Erythroblast (primary cell): Measurements from ENCODE around the gene ELL3.

ENCODE experiments used
- DNase-seq, 2 experiments: peaks; one replicate each; lab custom pipeline; 2025; lab: John Stamatoyannopoulos, UW
- GATA1 ChIP-seq: IDR thresholded peaks from 2 replicates; pipeline ENCODE4 v1.6.1; 2011; ENCODE audit warnings: low read depth, mild to moderate bottlenecking, control low read depth, low read length, moderate library complexity
- POLR2A ChIP-seq: IDR thresholded peaks from 2 replicates; pipeline ENCODE4 v1.6.1; 2011; ENCODE audit warnings: mild to moderate bottlenecking, low read length

ELL3 gene

GRCh38 chr15:43796566-43796965 is 19.8 kb upstream of the ELL3 start:
- TF ChIP-seq GATA1 = no peak
- TF ChIP-seq POLR2A = no peak
- DNase-seq = no peak

DNA sequence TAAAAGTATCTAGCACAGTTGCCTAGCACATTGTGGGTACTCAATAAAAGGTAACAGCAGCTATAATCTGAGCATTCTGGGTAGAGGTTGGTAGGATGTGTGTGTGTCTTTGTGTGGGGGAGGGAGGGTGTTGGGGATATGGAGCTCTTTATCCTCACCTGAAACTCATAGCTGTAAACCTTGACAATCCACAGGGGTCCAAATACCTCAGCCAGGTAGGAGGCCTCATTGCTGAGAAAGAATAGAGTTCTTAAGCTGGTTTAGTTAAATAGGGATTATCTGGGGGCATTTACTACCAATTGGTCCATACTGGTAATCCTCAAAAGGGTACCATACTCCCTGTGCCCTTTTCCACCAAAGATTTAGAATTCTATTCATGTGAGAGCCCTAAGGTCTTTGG is 19.2 kb upstream of the ELL3 start:
- DNase-seq = no peak
- TF ChIP-seq GATA1 (no peak), POLR2A (no peak)

DNA sequence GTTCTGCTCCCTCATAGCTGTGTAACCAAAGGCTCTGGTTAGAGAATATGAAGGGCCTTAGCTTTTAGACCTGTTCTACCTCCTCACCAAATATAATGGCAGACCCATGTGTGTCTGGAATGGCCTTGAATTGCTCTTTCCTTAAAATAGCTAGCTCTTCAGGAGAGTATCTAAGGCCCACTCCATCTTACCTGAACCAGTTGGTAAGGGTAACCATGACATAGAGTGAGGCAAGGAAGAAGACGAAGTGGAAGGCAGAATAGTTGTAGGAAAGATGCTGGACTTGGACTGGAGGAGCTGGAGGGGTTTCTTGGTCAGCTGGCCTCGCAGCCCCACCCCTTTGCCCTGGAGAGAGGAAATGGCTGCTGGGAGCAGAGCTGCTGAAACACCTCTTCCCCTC is 18.4 kb upstream of the ELL3 start:
- no peak for TF ChIP-seq GATA1
- TF ChIP-seq POLR2A = no peak
- DNase-seq = no peak

DNA sequence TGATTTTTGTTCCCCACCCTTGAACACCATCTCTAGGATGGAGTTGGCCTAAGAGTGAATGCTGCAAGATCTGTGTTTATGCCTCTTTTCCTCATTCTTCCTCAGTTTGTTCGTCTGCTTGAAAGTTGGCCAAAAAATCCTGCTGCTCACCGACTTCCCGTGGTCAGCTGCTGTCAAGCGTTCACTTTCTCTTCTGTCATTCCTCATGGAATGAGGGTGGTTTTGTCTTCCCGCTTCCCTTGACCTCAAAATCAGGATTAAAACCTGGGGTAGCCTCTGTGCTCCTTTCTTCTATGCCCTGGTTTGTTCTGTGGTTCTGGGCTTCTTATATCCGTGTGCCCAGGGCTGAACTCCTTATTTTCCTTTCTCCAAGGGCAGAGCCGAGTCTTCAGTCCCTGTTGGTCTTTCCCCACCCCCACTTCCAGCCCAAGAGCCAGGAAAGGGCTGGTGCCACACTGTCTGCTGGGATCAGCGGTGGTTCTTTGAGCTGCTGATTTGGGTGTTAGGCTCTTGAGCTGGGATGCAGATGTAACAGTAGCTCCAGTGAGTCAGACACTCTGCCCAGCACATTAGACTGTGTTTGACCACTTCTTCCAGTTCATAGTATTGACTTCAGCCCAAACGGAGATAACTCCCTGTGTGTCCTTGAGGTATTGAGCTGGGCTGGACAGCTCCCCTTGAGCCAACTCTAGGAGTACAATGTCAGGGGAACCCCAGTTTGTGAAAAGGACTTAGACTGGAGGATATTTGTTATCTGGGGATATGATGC is 17.7 kb upstream of the ELL3 start:
- TF ChIP-seq POLR2A = no peak
- no peak for TF ChIP-seq GATA1
- peak in 1 of 2 experiments; percentile 27 for DNase-seq

- DNase-seq = no peak
- TF ChIP-seq POLR2A = no peak
Observed at GRCh38 chr15:43793647-43794046, 16.9 kb upstream of the ELL3 start.

DNA sequence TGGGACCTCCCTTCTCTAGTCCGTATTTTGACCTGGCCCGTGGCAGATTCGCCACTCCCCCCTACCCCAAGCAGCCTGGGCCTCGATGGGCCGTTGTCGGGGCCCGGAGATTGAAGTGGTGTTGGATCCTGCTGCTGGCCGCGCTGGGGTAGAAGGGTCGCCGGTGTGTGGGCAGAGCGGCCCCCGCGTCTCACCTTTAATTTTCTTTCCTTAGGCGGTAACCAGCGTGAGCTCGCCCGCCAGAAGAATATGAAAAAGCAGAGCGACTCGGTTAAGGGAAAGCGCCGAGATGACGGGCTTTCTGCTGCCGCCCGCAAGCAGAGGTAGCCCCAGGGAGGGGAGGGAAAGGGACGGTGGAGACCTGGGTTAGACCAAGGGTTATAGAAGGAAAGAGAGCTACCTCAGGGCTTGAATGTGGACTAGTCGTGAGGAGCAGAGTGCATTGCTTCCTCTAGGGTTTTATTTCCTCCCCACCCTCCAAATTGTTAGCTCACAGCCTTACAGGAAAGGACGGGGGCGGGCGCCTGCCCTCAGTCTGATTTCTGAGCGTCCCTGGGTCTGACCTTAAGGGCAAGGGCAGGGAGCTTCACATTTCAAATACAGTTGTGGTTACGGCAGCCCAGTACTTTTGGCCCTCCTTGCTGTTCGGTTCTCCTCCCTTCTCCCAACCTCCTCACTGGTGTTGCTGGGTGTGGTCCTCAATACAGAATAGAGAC is 16.2 kb upstream of the ELL3 start:
- TF ChIP-seq GATA1 = no peak
- TF ChIP-seq POLR2A = no peak
- DNase-seq = peak; percentile 50 to 69

- peak; percentile 100 for DNase-seq
- TF ChIP-seq POLR2A (peak; percentile 99), GATA1 (no peak)
Observed at GRCh38 chr15:43791993-43792760, 15.4 kb upstream of the ELL3 start, which contains the start of gene SERF2. Gene SERF2 (plus strand): TSS chr15:43792320. CDS start chr15:43792377, 57 bp downstream.

GRCh38 chr15:43789409-43789808 is 12.6 kb upstream of the ELL3 start:
- no peak for TF ChIP-seq GATA1
- no peak for TF ChIP-seq POLR2A
- no peak for DNase-seq

- no peak for DNase-seq
- no peak for TF ChIP-seq GATA1
- no peak for TF ChIP-seq POLR2A
Observed at GRCh38 chr15:43779016-43779415, 2.2 kb upstream of the ELL3 start.

- peak; percentile 91 to 92 for DNase-seq
- TF ChIP-seq GATA1 = no peak
- peak; percentile 78 for TF ChIP-seq POLR2A
Observed at GRCh38 chr15:43777267-43777914, 625 bp upstream of the ELL3 start.

- peak in 1 of 2 experiments; percentile 20 for DNase-seq
- TF ChIP-seq GATA1 = no peak
- no peak for TF ChIP-seq POLR2A
Observed at GRCh38 chr15:43776101-43776717, 557 bp downstream of the ELL3 start.

DNA sequence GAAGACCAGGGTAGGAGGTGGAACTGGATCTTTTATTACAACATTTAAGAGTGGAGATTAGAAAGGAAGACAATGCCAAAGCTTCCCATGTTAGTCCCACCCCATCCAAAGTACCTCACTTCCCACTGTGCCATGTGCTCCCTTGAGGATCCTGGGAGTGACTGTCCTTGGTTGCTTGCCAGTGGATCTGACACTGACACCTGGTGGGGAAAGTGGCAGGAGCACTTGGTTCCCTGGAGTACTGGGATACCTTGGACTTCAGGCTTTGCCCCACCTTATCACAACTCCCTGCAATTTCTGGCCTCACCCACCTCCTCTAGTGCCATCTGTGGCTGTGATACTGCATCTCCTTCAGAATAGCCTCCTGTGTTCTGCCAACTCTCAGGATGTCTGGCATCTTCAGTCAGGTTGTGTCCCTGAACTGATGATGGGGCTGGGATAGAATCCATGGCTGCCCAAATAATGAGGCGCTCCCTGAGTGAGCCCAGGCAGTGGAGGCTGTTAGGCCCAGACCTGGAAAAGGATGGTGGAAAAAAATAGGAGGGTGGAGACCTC is 1.3 kb downstream of the ELL3 start:
- TF ChIP-seq GATA1 (no peak), POLR2A (no peak)
- DNase-seq = peak; percentile 18 to 42
